HG03196 (cell line): ENCODE data around the gene HYAL4.
"Not testable (repeated sequence)": the region's sequence is repeated elsewhere in the genome, so short reads cannot be mapped to it uniquely, and the experiment has no call there.

Source experiments
- ATAC-seq: cut with Tn5 transposase; IDR thresholded peaks from one replicate; pipeline ENCODE4 v1.9.1; 2021; ENCODE audit not compliant: unreplicated experiment

HYAL4 gene

GRCh38 chr7:123844712-123845219 is at the start of gene HYAL4:
Gene HYAL4, plus strand, starts transcription at chr7:123845169. Its CDS starts 23,105 bp downstream, at chr7:123868274.
- no peak for ATAC-seq

DNA sequence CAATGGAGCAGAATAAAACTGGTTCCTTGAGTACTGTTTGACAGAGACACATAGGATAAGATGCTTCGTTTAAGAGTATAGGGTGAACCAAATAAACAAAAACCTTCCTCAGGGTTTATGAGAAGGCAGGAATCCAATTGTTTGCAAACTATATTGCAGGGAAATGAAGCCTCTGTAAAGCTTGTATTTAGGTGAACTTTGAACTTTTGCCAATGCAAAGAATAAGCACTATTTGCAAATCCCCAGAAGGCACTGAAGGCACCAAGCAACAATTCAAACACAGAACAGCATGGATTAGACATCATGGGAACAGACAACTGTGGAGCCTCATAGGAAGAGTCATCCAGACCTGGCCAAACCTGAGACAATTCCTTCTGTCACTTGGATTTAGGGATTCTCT is 49.1 kb upstream of the HYAL4 start:
- no peak for ATAC-seq

DNA sequence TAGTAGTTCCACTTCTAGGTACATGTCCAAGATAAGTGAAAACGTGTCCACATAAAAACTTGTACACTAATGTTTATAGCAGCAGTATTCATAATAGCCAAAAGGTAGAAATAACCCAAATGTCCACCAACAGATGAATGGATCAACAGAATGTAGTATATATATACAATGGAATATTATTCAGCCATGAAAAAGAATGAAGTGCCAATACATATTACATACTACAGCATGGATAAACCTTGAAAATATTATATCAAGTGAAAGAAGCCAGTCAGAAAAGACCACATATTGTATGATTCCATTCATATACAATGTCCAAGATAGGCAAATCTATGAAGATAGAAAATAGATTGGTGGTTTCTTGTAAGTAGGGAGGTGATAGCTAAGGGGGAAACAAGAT is 48.4 kb upstream of the HYAL4 start:
- ATAC-seq, result no peak

- no peak for ATAC-seq
Observed at GRCh38 chr7:123797673-123798531, 47.1 kb upstream of the HYAL4 start.

- ATAC-seq, result no peak
Observed at GRCh38 chr7:123798532-123799188, 46.3 kb upstream of the HYAL4 start.

DNA sequence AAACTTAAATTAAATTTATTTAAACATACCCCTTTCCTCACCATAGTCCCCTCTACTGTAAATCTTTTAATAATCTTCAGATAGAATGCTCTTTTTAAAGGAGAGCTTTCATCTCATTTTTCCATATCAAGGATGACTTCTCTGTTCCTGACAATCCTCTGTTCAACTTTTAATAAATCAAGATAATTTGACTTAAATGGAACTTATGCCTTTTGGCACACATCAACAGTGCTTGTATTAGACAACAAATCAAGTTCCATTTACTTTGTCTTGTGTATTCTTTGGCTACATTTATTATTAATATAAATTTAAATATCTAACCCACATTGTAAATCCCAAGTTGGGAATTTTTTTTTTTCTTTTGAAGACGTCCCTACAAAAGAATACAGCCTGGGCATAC is 42.7 kb upstream of the HYAL4 start:
- no peak for ATAC-seq

DNA sequence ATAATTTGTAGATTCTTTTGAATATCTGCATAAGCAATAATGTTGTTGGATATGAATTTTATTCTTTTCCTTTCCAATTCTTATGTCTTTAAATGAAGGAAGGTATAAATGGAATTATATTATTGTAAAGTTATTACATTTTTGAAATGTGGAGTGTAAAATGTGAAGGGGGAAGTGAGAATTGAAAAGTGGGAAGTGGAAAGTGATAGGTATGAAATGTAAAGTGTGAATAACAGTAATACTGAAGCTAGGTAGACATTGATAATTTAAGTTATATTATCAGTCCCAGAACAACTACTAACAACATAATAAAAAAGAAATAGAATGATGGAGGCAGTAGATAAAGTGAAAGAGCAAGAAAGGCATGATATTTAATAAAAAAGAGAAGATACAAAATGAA is 39.7 kb upstream of the HYAL4 start:
- ATAC-seq, result no peak

- ATAC-seq, result no peak
Observed at GRCh38 chr7:123809471-123809870, 35.5 kb upstream of the HYAL4 start.

GRCh38 chr7:123811056-123811455 is 33.9 kb upstream of the HYAL4 start:
- ATAC-seq, result no peak

GRCh38 chr7:123816916-123817315 is 28.1 kb upstream of the HYAL4 start:
- no peak for ATAC-seq

DNA sequence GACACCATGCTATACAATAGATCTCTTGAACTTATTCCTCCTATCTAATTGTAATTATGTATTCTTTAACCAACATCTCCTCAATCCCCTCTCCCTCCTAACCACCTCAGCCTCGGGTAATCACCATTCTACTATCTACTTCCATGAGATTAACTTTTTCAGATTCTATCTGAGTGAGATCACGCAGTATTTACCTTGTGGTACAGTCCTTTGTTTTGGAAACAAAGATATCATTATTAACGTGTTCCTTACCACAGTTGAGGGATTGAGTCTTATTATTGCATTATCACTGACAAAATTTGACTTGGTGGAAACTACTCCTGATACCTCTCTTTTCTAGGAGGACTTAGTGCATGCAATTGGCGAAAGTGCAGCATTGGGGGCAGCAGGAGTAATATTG is 26.0 kb upstream of the HYAL4 start:
- no peak for ATAC-seq

DNA sequence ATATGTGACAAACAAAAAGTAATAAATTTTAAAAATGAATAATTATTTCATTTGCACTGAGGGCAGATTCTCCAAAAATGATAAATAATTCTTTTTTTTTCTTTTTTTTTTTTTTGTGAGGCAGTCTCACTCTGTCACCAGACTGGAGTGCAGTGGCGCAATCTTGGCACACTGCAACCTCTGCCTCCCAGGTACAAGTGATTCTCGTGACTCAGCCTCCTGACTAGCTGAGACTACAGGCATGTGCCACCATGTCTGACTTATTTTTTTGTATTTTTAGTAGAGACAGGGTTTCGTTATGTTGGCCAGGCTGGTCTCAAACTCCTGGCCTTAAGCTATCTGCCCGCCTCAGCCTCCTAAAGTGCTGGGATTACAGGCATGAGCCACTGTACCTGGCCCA is 25.2 kb upstream of the HYAL4 start:
- ATAC-seq, result not testable (repeated sequence)

- ATAC-seq, result no peak
Observed at GRCh38 chr7:123820864-123821263, 24.1 kb upstream of the HYAL4 start.

- no peak for ATAC-seq
Observed at GRCh38 chr7:123821320-123821719, 23.6 kb upstream of the HYAL4 start.

- peak; percentile 93 for ATAC-seq
Observed at GRCh38 chr7:123823898-123824753, 20.8 kb upstream of the HYAL4 start.

DNA sequence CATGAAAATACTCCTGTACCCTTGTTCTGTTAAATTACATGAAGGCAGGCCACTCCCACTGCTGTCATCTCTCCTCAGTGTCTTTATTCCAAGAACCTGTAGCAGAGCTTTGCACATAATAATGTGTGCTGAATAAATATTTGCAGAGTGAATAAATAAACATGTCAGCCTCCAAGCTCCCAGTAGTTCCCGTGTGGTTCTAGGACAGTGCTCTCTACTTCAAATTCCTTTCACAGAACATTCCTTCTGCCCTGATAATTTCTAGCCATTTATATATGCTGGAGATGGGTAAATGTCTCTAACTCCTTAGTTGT is 20.3 kb upstream of the HYAL4 start:
- no peak for ATAC-seq

GRCh38 chr7:123828805-123829204 is 16.2 kb upstream of the HYAL4 start:
- no peak for ATAC-seq

DNA sequence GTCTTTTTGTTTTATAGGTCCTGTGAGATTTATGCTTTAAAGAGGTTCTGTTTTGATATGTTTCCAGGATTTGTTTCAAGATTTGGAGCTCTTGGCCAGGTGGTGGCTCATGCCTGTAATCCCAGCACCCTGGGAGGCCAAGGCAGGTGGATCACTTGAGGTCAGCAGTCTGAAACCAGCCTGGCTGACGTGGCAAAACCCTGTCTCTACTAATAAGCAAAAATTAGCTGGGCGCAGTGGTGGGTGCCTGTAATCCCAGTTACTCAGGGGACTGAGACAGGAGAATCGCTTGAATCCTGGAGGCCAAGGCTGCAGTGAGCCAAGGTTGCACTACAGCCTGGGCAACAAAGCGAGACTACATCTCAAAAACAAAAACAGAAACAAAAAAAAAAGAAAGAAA is 8.3 kb upstream of the HYAL4 start:
- ATAC-seq, result no peak

GRCh38 chr7:123839106-123839505 is 5.9 kb upstream of the HYAL4 start:
- not testable (repeated sequence) for ATAC-seq

DNA sequence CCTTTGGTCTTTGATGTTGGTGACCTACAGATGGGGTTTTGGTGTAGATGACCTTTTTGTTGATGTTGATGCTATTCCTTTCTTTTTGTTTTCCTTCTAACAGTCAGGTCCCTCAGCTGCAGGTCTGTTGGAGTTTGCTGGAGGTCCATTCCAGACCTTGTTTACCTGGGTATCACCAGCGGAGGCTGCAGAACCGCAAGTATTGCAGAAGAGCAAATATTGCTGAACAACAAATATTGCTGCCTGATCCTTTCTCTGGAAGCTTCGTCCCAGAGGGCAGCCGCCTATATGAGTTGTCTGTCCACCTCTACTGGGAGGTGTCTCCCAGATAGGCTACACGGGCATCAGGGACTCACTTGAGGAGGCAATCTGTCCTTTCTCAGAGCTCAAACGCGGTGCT is 827 bp upstream of the HYAL4 start:
- not testable (repeated sequence) for ATAC-seq

- ATAC-seq, result no peak
Observed at GRCh38 chr7:123845823-123846216, 851 bp downstream of the HYAL4 start.
